DOHH2 (cell line): ENCODE measurements around the gene TRAP1.

Source experiments
- EZH2phosphoT487 ChIP-seq: fragments of 200-600 bp; sonication (generic); IDR thresholded peaks from 2 replicates; pipeline ENCODE4 v1.6.1; 2017; ENCODE audit warnings: borderline replicate concordance, mild to moderate bottlenecking, antibody characterized with exemption, low read length, moderate library complexity, mixed read lengths
- TF ChIP-seq, protein P1 (sequence below): fragments of 200-600 bp; sonication (generic); IDR thresholded peaks from one replicate; pipeline ENCODE4 v1.5.1; 2014; ENCODE audit warnings: antibody characterized with exemption, mild to moderate bottlenecking, low read depth, low read length; ENCODE audit not compliant: poor library complexity, severe bottlenecking

- TF ChIP-seq, protein P1, sequence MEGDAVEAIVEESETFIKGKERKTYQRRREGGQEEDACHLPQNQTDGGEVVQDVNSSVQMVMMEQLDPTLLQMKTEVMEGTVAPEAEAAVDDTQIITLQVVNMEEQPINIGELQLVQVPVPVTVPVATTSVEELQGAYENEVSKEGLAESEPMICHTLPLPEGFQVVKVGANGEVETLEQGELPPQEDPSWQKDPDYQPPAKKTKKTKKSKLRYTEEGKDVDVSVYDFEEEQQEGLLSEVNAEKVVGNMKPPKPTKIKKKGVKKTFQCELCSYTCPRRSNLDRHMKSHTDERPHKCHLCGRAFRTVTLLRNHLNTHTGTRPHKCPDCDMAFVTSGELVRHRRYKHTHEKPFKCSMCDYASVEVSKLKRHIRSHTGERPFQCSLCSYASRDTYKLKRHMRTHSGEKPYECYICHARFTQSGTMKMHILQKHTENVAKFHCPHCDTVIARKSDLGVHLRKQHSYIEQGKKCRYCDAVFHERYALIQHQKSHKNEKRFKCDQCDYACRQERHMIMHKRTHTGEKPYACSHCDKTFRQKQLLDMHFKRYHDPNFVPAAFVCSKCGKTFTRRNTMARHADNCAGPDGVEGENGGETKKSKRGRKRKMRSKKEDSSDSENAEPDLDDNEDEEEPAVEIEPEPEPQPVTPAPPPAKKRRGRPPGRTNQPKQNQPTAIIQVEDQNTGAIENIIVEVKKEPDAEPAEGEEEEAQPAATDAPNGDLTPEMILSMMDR: no peak
- no peak for TF ChIP-seq EZH2phosphoT487
Observed at GRCh38 chr16:3610698-3611145, 106.6 kb downstream of the TRAP1 start.
